Measurements from ENCODE around the gene TNFAIP8. TPM values are rescaled to one million over a fixed set of nuclear protein-coding genes. Genes with fewer than 3 reads are reported as not detected.

TNFAIP8 gene
- total and polyA plus RNA-seq, 9 of the 15 experiments (the other 6 are each of a cell fraction or from before 2014, with no cell fraction given), result 29.9 to 52.2 (median 44.8) TPM

GRCh38 chr5:119321569-119322311 lies 34.1 kb upstream of the TNFAIP8 start (continued):
- no peak for TF ChIP-seq ZNF589 (CRISPR knock-in tag; IDR thresholded peaks at IDR 0.05; ENCODE audit: low read depth)
- TF ChIP-seq TARDBP (IDR thresholded peaks at IDR 0.05), result no peak
- TF ChIP-seq TFAP4 (CRISPR knock-in tag; IDR thresholded peaks at IDR 0.05; ENCODE audit: borderline replicate concordance), result no peak
- TF ChIP-seq ZBTB9 (CRISPR knock-in tag; IDR thresholded peaks at IDR 0.05), result no peak
- TF ChIP-seq CEBPZ (IDR thresholded peaks at IDR 0.05; ENCODE audit: borderline replicate concordance, low read depth, low read length), result no peak
- TF ChIP-seq ZNF444 (CRISPR knock-in tag; IDR thresholded peaks at IDR 0.05), result no peak
- no peak for TF ChIP-seq PBX2 (CRISPR knock-in tag; IDR thresholded peaks at IDR 0.05; ENCODE audit: low read depth)
- TF ChIP-seq PBX2 (tag; conservative IDR thresholded peaks at IDR 0.05; ENCODE audit: low read depth), result peak; percentile 82
- TF ChIP-seq ZNF318 (IDR thresholded peaks at IDR 0.05; ENCODE audit: borderline replicate concordance in 1 of 2, low read depth in 1 of 2), result peak in 1 of 2 experiments; percentile 47; a peak in 1 of 4 replicates
